Activated naive CD4-positive, alpha-beta T cell treated with anti-CD3 and anti-CD28 coated beads for 36 hours (primary cell): ENCODE data around the gene CENPW. TPM values are rescaled to one million over a fixed set of nuclear protein-coding genes. Genes with fewer than 3 reads are reported as not detected.

Experiments
- CTCF ChIA-PET: fragments of 350-600 bp; sonication (Branson Sonifier 250); formaldehyde crosslinking; loops from one replicate; lab custom pipeline; 2021; ENCODE audit warnings: antibody characterized with exemption; lab: Charles Lee
- DNase-seq: peaks from one replicate; pipeline ENCODE4 v3.0.0-alpha.2; 2020
- H3K27ac Mint-ChIP-seq: one replicate; pipeline ENCODE4 v1.8.0; 2021; ENCODE audit warnings: mild to moderate bottlenecking, mixed read lengths
- H3K27me3 Mint-ChIP-seq: one replicate; pipeline ENCODE4 v1.8.0; 2021; ENCODE audit warnings: low read depth, mixed read lengths
- H3K36me3 Mint-ChIP-seq: one replicate; pipeline ENCODE4 v1.8.0; 2021; ENCODE audit warnings: low read depth, mixed read lengths
- H3K4me1 Mint-ChIP-seq: one replicate; pipeline ENCODE4 v1.8.0; 2021; ENCODE audit warnings: low read depth, mixed read lengths
- H3K4me3 Mint-ChIP-seq: one replicate; pipeline ENCODE4 v1.8.0; 2021; ENCODE audit warnings: mild to moderate bottlenecking, moderate library complexity, mixed read lengths
- H3K9me3 Mint-ChIP-seq: one replicate; pipeline ENCODE4 v1.8.0; 2021; ENCODE audit warnings: mixed read lengths
- intact Hi-C: fragments of 100-400 bp; cut with micrococcal nuclease; formaldehyde crosslinking; loops from one replicate; pipeline ENCODE4 v1.15.1; 2023
- total RNA-seq, 2 experiments: library from RNA; stranded (reverse); gene quantifications; one replicate each; pipeline ENCODE4 v1.2.3, GENCODE V29; 2021

CENPW gene
- total RNA-seq, 2 experiments from 2014 or later = 77.8 to 85.8 TPM

- no peak overlapping the region for H3K27ac Mint-ChIP-seq
- DNase-seq = no peak
- intact Hi-C loops = loop anchor here (5.0 kb wide), 1 partner anchor 1015 kb away; no protein-coding TSS in a partner anchor
- no peak overlapping the region for H3K4me3 Mint-ChIP-seq
- H3K27me3 Mint-ChIP-seq = no peaks in the 10 kb centered on the region
- no peaks in the 10 kb centered on the region for H3K9me3 Mint-ChIP-seq
- CTCF ChIA-PET = no interaction called here
- no peaks in the 10 kb centered on the region for H3K36me3 Mint-ChIP-seq
- H3K4me1 Mint-ChIP-seq = peaks cover 11% of the 10 kb centered on the region
Measured at GRCh38 chr6:126337323-126337722, 2.6 kb upstream of the CENPW start.

GRCh38 chr6:126341126-126341525 is 1.2 kb downstream of the CENPW start:
- CTCF ChIA-PET = interaction anchor here (1.2 to 1.9 kb wide), 2 partner anchors 11 to 20 kb away, joined by 3 to 6 read pairs; no protein-coding TSS in a partner anchor
- DNase-seq = no peak

GRCh38 chr6:126344181-126344580 is 4.3 kb downstream of the CENPW start:
- CTCF ChIA-PET = no interaction called here
- intact Hi-C loops = loop anchor here (5.0 to 10.0 kb wide), 3 partner anchors 599 to 998 kb away; partner anchors contain the start of genes ECHDC1 and HEY2

More at GRCh38 chr6:126341126-126341525, 1.2 kb downstream of the CENPW start:
- Mint-ChIP-seq H3K9me3 (no peaks in the 10 kb centered on the region), H3K27ac (no peak overlapping the region), H3K36me3 (no peaks in the 10 kb centered on the region), H3K27me3 (no peaks in the 10 kb centered on the region), H3K4me3 (no peak overlapping the region), H3K4me1 (peaks cover 14% of the 10 kb centered on the region)
- intact Hi-C loops = loop anchor here (2.0 to 10.0 kb wide), 5 partner anchors 160 to 1001 kb away; partner anchors contain the start of genes ECHDC1, HEY2 and RNF146

GRCh38 chr6:126351960-126352359 is 12.0 kb downstream of the CENPW start:
- H3K9me3 Mint-ChIP-seq = peaks cover 4% of the 10 kb centered on the region
- H3K4me1 Mint-ChIP-seq = no peaks in the 10 kb centered on the region
- H3K27ac Mint-ChIP-seq = no peak overlapping the region
- H3K27me3 Mint-ChIP-seq = no peaks in the 10 kb centered on the region
- H3K36me3 Mint-ChIP-seq = peaks cover 5% of the 10 kb centered on the region
- CTCF ChIA-PET = interaction anchor here (1.3 kb wide), 1 partner anchor 11 kb away, joined by 3 read pairs; no protein-coding TSS in a partner anchor
- DNase-seq = no peak
- intact Hi-C loops = no loop called here
- no peak overlapping the region for H3K4me3 Mint-ChIP-seq

More at GRCh38 chr6:126344181-126344580, 4.3 kb downstream of the CENPW start:
- Mint-ChIP-seq H3K27me3 (no peaks in the 10 kb centered on the region), H3K4me1 (peaks cover 14% of the 10 kb centered on the region), H3K27ac (no peak overlapping the region), H3K4me3 (no peak overlapping the region), H3K36me3 (no peaks in the 10 kb centered on the region), H3K9me3 (no peaks in the 10 kb centered on the region)
- DNase-seq = no peak

GRCh38 chr6:126352514-126352913 is 12.6 kb downstream of the CENPW start:
- Mint-ChIP-seq H3K27me3 (no peaks in the 10 kb centered on the region), H3K9me3 (peaks cover 6% of the 10 kb centered on the region), H3K36me3 (peaks cover 5% of the 10 kb centered on the region), H3K27ac (no peak overlapping the region), H3K4me3 (no peak overlapping the region), H3K4me1 (no peaks in the 10 kb centered on the region)
- CTCF ChIA-PET = interaction anchor here (1.3 kb wide), 1 partner anchor 12 kb away, joined by 3 read pairs; no protein-coding TSS in a partner anchor
- no peak for DNase-seq
- intact Hi-C loops = no loop called here

GRCh38 chr6:126356526-126356925 is 16.6 kb downstream of the CENPW start:
- intact Hi-C loops = no loop called here
- no peak overlapping the region for H3K27ac Mint-ChIP-seq
- CTCF ChIA-PET = no interaction called here

GRCh38 chr6:126359936-126360537 is 20.1 kb downstream of the CENPW start:
- Mint-ChIP-seq H3K4me3 (no peak overlapping the region), H3K27ac (no peak overlapping the region), H3K36me3 (peaks cover 22% of the 10 kb centered on the region), H3K9me3 (peaks cover 30% of the 10 kb centered on the region), H3K4me1 (no peaks in the 10 kb centered on the region), H3K27me3 (no peaks in the 10 kb centered on the region)
- CTCF ChIA-PET = interaction anchor here (0.7 to 2.5 kb wide), 3 partner anchors 10 to 19 kb away, joined by 3 to 6 read pairs (median 3); no protein-coding TSS in a partner anchor
- intact Hi-C loops = no loop called here
- DNase-seq = no peak

More at GRCh38 chr6:126356526-126356925, 16.6 kb downstream of the CENPW start:
- Mint-ChIP-seq H3K36me3 (peaks cover 22% of the 10 kb centered on the region), H3K27me3 (no peaks in the 10 kb centered on the region), H3K9me3 (peaks cover 29% of the 10 kb centered on the region), H3K4me3 (no peak overlapping the region), H3K4me1 (no peaks in the 10 kb centered on the region)
- DNase-seq = no peak

- peaks cover 26% of the 10 kb centered on the region for H3K9me3 Mint-ChIP-seq
- CTCF ChIA-PET = interaction anchor here (0.8 to 2.5 kb wide), 5 partner anchors 9 to 295 kb away, joined by 3 to 6 read pairs (median 3); no protein-coding TSS in a partner anchor
- no peak overlapping the region for H3K27ac Mint-ChIP-seq
- DNase-seq = no peak
- H3K4me1 Mint-ChIP-seq = no peaks in the 10 kb centered on the region
- H3K4me3 Mint-ChIP-seq = no peak overlapping the region
- intact Hi-C loops = no loop called here
- H3K27me3 Mint-ChIP-seq = no peaks in the 10 kb centered on the region
- peaks cover 19% of the 10 kb centered on the region for H3K36me3 Mint-ChIP-seq
Measured at GRCh38 chr6:126361832-126362440, 22.0 kb downstream of the CENPW start.

- intact Hi-C loops = no loop called here
- Mint-ChIP-seq H3K4me3 (no peak overlapping the region), H3K27ac (no peak overlapping the region), H3K4me1 (no peaks in the 10 kb centered on the region), H3K9me3 (no peaks in the 10 kb centered on the region), H3K36me3 (no peaks in the 10 kb centered on the region), H3K27me3 (no peaks in the 10 kb centered on the region)
- CTCF ChIA-PET = no interaction called here
- no peak for DNase-seq
Measured at GRCh38 chr6:126367849-126368248, 27.9 kb downstream of the CENPW start.

- no peak overlapping the region for H3K27ac Mint-ChIP-seq
- H3K27me3 Mint-ChIP-seq = no peaks in the 10 kb centered on the region
- DNase-seq = no peak
- H3K9me3 Mint-ChIP-seq = peaks cover 2% of the 10 kb centered on the region
- H3K4me3 Mint-ChIP-seq = no peak overlapping the region
- CTCF ChIA-PET = no interaction called here
- no peaks in the 10 kb centered on the region for H3K4me1 Mint-ChIP-seq
- H3K36me3 Mint-ChIP-seq = no peaks in the 10 kb centered on the region
- intact Hi-C loops = no loop called here
Measured at GRCh38 chr6:126372626-126373025, 32.7 kb downstream of the CENPW start.

GRCh38 chr6:126373344-126373743 is 33.4 kb downstream of the CENPW start:
- peaks cover 2% of the 10 kb centered on the region for H3K9me3 Mint-ChIP-seq
- DNase-seq = no peak
- no peaks in the 10 kb centered on the region for H3K36me3 Mint-ChIP-seq
- intact Hi-C loops = no loop called here
- no peak overlapping the region for H3K4me3 Mint-ChIP-seq
- H3K27me3 Mint-ChIP-seq = no peaks in the 10 kb centered on the region
- H3K4me1 Mint-ChIP-seq = no peaks in the 10 kb centered on the region
- no peak overlapping the region for H3K27ac Mint-ChIP-seq
- CTCF ChIA-PET = interaction anchor here (1.0 kb wide), 1 partner anchor 12 kb away, joined by 3 read pairs; no protein-coding TSS in a partner anchor

- H3K9me3 Mint-ChIP-seq = peaks cover 2% of the 10 kb centered on the region
- CTCF ChIA-PET = interaction anchor here (0.6 to 1.0 kb wide), 2 partner anchors 13 to 426 kb away, joined by 3 read pairs; no protein-coding TSS in a partner anchor
- H3K27ac Mint-ChIP-seq = no peak overlapping the region
- H3K4me3 Mint-ChIP-seq = no peak overlapping the region
- intact Hi-C loops = no loop called here
- DNase-seq = no peak
- no peaks in the 10 kb centered on the region for H3K4me1 Mint-ChIP-seq
- H3K27me3 Mint-ChIP-seq = no peaks in the 10 kb centered on the region
- H3K36me3 Mint-ChIP-seq = no peaks in the 10 kb centered on the region
Measured at GRCh38 chr6:126374372-126374771, 34.5 kb downstream of the CENPW start.
